NCI-H1436 treated with DMSO at 0.1 percent for 48 hours (cell line): ENCODE results near the gene RSPH3.
"Not testable (repeated sequence)": the region's sequence is repeated elsewhere in the genome, so short reads cannot be mapped to it uniquely, and the experiment has no call there.

Experiments used
- DNase-seq: peaks from one replicate; lab custom pipeline; 2025; lab: John Stamatoyannopoulos, UW

Gene RSPH3

GRCh38 chr6:159025224-159025623 is 25.2 kb upstream of the RSPH3 start:
- DNase-seq: not testable (repeated sequence)

GRCh38 chr6:159023893-159024292 is 23.9 kb upstream of the RSPH3 start:
- DNase-seq: no peak

GRCh38 chr6:159020011-159020410 is 20.0 kb upstream of the RSPH3 start:
- no peak for DNase-seq

- DNase-seq: no peak
These were observed 18.0 kb upstream of the RSPH3 start for GRCh38 chr6:159017757-159018559.

- no peak for DNase-seq
These were observed 14.4 kb upstream of the RSPH3 start for GRCh38 chr6:159014406-159014805.

GRCh38 chr6:159013229-159013628 is 13.2 kb upstream of the RSPH3 start:
- no peak for DNase-seq

- no peak for DNase-seq
These were observed 12.2 kb upstream of the RSPH3 start for GRCh38 chr6:159012201-159012600.

- DNase-seq: not testable (repeated sequence)
These were observed 10.1 kb upstream of the RSPH3 start for GRCh38 chr6:159010037-159010612.

- DNase-seq: no peak
These were observed 8.8 kb upstream of the RSPH3 start for GRCh38 chr6:159008656-159009288.

- DNase-seq: no peak
These were observed 7.5 kb upstream of the RSPH3 start for GRCh38 chr6:159007510-159007909.

- DNase-seq: no peak
These were observed 5.4 kb upstream of the RSPH3 start for GRCh38 chr6:159005436-159005835.

GRCh38 chr6:159004592-159004991 is 4.6 kb upstream of the RSPH3 start:
- DNase-seq: no peak

GRCh38 chr6:159002432-159003155 is 2.6 kb upstream of the RSPH3 start:
- DNase-seq: no peak

GRCh38 chr6:158999154-158999665 is 792 bp downstream of the RSPH3 start:
- no peak for DNase-seq

- no peak for DNase-seq
These were observed 3.1 kb downstream of the RSPH3 start for GRCh38 chr6:158996856-158997255.

- no peak for DNase-seq
These were observed 6.4 kb downstream of the RSPH3 start for GRCh38 chr6:158993639-158994038.

GRCh38 chr6:158991017-158991723 is 8.8 kb downstream of the RSPH3 start:
- DNase-seq: no peak

- not testable (repeated sequence) for DNase-seq
These were observed 10.3 kb downstream of the RSPH3 start for GRCh38 chr6:158989711-158990110.

- no peak for DNase-seq
These were observed 11.5 kb downstream of the RSPH3 start for GRCh38 chr6:158988477-158988876.

- no peak for DNase-seq
These were observed 12.3 kb downstream of the RSPH3 start for GRCh38 chr6:158987657-158988056.

GRCh38 chr6:158978757-158979156 is 21.2 kb downstream of the RSPH3 start:
- DNase-seq: no peak

GRCh38 chr6:158977382-158977781 is 22.6 kb downstream of the RSPH3 start:
- no peak for DNase-seq
